ENCODE results near the gene TBC1D14.

The TBC1D14 gene

GRCh38 chr4:7045961-7046921 is 136.6 kb downstream of the TBC1D14 start:
- Histone ChIP-seq H3K4me3 (ENCODE audit: insufficient read depth, low read depth, low read length, poor library complexity, severe bottlenecking) (peak overlapping the region; percentile 19), H3K27ac (ENCODE audit: insufficient read depth, low read length, poor library complexity, severe bottlenecking) (no peak overlapping the region), H3K36me3 (ENCODE audit: control insufficient read depth, insufficient read depth, low read length) (peaks cover 17% of the 10 kb centered on the region), H3K27me3 (replicated peaks; ENCODE audit: control insufficient read depth, insufficient read depth, low read length, poor library complexity, severe bottlenecking) (no peaks in the 10 kb centered on the region), H3K4me1 (ENCODE audit: control insufficient read depth, insufficient read depth, low read length, poor library complexity, severe bottlenecking) (peaks cover 44% of the 10 kb centered on the region), H3K9me3 (ENCODE audit: control insufficient read depth, low read length) (no peaks in the 10 kb centered on the region)
- DNase-seq: no peak

GRCh38 chr4:7046971-7047370 is 137.3 kb downstream of the TBC1D14 start:
- peaks cover 19% of the 10 kb centered on the region for H3K36me3 ChIP-seq (ENCODE audit: control insufficient read depth, insufficient read depth, low read length)
- no peak overlapping the region for H3K27ac ChIP-seq (ENCODE audit: insufficient read depth, low read length, poor library complexity, severe bottlenecking)

GRCh38 chr4:7048642-7049041 is 139.0 kb downstream of the TBC1D14 start:
- peaks cover 23% of the 10 kb centered on the region for H3K36me3 ChIP-seq (ENCODE audit: control insufficient read depth, insufficient read depth, low read length)
- no peaks in the 10 kb centered on the region for H3K27me3 ChIP-seq (replicated peaks; ENCODE audit: control insufficient read depth, insufficient read depth, low read length, poor library complexity, severe bottlenecking)
- H3K4me1 ChIP-seq (ENCODE audit: control insufficient read depth, insufficient read depth, low read length, poor library complexity, severe bottlenecking): peaks cover 46% of the 10 kb centered on the region
- no peak for DNase-seq
- H3K27ac ChIP-seq (ENCODE audit: insufficient read depth, low read length, poor library complexity, severe bottlenecking): no peak overlapping the region
- H3K9me3 ChIP-seq (ENCODE audit: control insufficient read depth, low read length): no peaks in the 10 kb centered on the region
- no peak overlapping the region for H3K4me3 ChIP-seq (ENCODE audit: insufficient read depth, low read depth, low read length, poor library complexity, severe bottlenecking)

More at GRCh38 chr4:7046971-7047370, 137.3 kb downstream of the TBC1D14 start:
- Histone ChIP-seq H3K27me3 (replicated peaks; ENCODE audit: control insufficient read depth, insufficient read depth, low read length, poor library complexity, severe bottlenecking) (no peaks in the 10 kb centered on the region), H3K9me3 (ENCODE audit: control insufficient read depth, low read length) (no peaks in the 10 kb centered on the region), H3K4me1 (ENCODE audit: control insufficient read depth, insufficient read depth, low read length, poor library complexity, severe bottlenecking) (peaks cover 44% of the 10 kb centered on the region), H3K4me3 (ENCODE audit: insufficient read depth, low read depth, low read length, poor library complexity, severe bottlenecking) (no peak overlapping the region)
- DNase-seq: no peak

- DNase-seq: no peak
- Histone ChIP-seq H3K27ac (ENCODE audit: insufficient read depth, low read length, poor library complexity, severe bottlenecking) (no peak overlapping the region), H3K9me3 (ENCODE audit: control insufficient read depth, low read length) (no peaks in the 10 kb centered on the region), H3K4me3 (ENCODE audit: insufficient read depth, low read depth, low read length, poor library complexity, severe bottlenecking) (no peak overlapping the region), H3K4me1 (ENCODE audit: control insufficient read depth, insufficient read depth, low read length, poor library complexity, severe bottlenecking) (peaks cover 46% of the 10 kb centered on the region), H3K36me3 (ENCODE audit: control insufficient read depth, insufficient read depth, low read length) (peaks cover 29% of the 10 kb centered on the region), H3K27me3 (replicated peaks; ENCODE audit: control insufficient read depth, insufficient read depth, low read length, poor library complexity, severe bottlenecking) (no peaks in the 10 kb centered on the region)
Measured at GRCh38 chr4:7049295-7049694, 139.7 kb downstream of the TBC1D14 start.

GRCh38 chr4:7049739-7050138 is 140.1 kb downstream of the TBC1D14 start:
- DNase-seq: no peak
- no peaks in the 10 kb centered on the region for H3K9me3 ChIP-seq (ENCODE audit: control insufficient read depth, low read length)
- H3K4me3 ChIP-seq (ENCODE audit: insufficient read depth, low read depth, low read length, poor library complexity, severe bottlenecking): no peak overlapping the region
- H3K27ac ChIP-seq (ENCODE audit: insufficient read depth, low read length, poor library complexity, severe bottlenecking): no peak overlapping the region
- H3K27me3 ChIP-seq (replicated peaks; ENCODE audit: control insufficient read depth, insufficient read depth, low read length, poor library complexity, severe bottlenecking): no peaks in the 10 kb centered on the region
- H3K36me3 ChIP-seq (ENCODE audit: control insufficient read depth, insufficient read depth, low read length): peaks cover 32% of the 10 kb centered on the region
- H3K4me1 ChIP-seq (ENCODE audit: control insufficient read depth, insufficient read depth, low read length, poor library complexity, severe bottlenecking): peaks cover 41% of the 10 kb centered on the region

GRCh38 chr4:7050481-7051143 is 141.0 kb downstream of the TBC1D14 start:
- Histone ChIP-seq H3K36me3 (ENCODE audit: control insufficient read depth, insufficient read depth, low read length) (peaks cover 37% of the 10 kb centered on the region), H3K4me3 (ENCODE audit: insufficient read depth, low read depth, low read length, poor library complexity, severe bottlenecking) (no peak overlapping the region), H3K27ac (ENCODE audit: insufficient read depth, low read length, poor library complexity, severe bottlenecking) (no peak overlapping the region), H3K9me3 (ENCODE audit: control insufficient read depth, low read length) (no peaks in the 10 kb centered on the region), H3K27me3 (replicated peaks; ENCODE audit: control insufficient read depth, insufficient read depth, low read length, poor library complexity, severe bottlenecking) (no peaks in the 10 kb centered on the region), H3K4me1 (ENCODE audit: control insufficient read depth, insufficient read depth, low read length, poor library complexity, severe bottlenecking) (peaks cover 32% of the 10 kb centered on the region)
- DNase-seq: no peak

- H3K27me3 ChIP-seq (replicated peaks; ENCODE audit: control insufficient read depth, insufficient read depth, low read length, poor library complexity, severe bottlenecking): no peaks in the 10 kb centered on the region
- peaks cover 27% of the 10 kb centered on the region for H3K4me1 ChIP-seq (ENCODE audit: control insufficient read depth, insufficient read depth, low read length, poor library complexity, severe bottlenecking)
- H3K9me3 ChIP-seq (ENCODE audit: control insufficient read depth, low read length): no peaks in the 10 kb centered on the region
- H3K4me3 ChIP-seq (ENCODE audit: insufficient read depth, low read depth, low read length, poor library complexity, severe bottlenecking): no peak overlapping the region
- peaks cover 39% of the 10 kb centered on the region for H3K36me3 ChIP-seq (ENCODE audit: control insufficient read depth, insufficient read depth, low read length)
- DNase-seq: no peak
- no peak overlapping the region for H3K27ac ChIP-seq (ENCODE audit: insufficient read depth, low read length, poor library complexity, severe bottlenecking)
Measured at GRCh38 chr4:7051144-7051495, 141.5 kb downstream of the TBC1D14 start.

- no peak for DNase-seq
- no peaks in the 10 kb centered on the region for H3K9me3 ChIP-seq (ENCODE audit: control insufficient read depth, low read length)
- peaks cover 46% of the 10 kb centered on the region for H3K36me3 ChIP-seq (ENCODE audit: control insufficient read depth, insufficient read depth, low read length)
- no peak overlapping the region for H3K27ac ChIP-seq (ENCODE audit: insufficient read depth, low read length, poor library complexity, severe bottlenecking)
- H3K27me3 ChIP-seq (replicated peaks; ENCODE audit: control insufficient read depth, insufficient read depth, low read length, poor library complexity, severe bottlenecking): no peaks in the 10 kb centered on the region
- H3K4me1 ChIP-seq (ENCODE audit: control insufficient read depth, insufficient read depth, low read length, poor library complexity, severe bottlenecking): peaks cover 19% of the 10 kb centered on the region
- no peak overlapping the region for H3K4me3 ChIP-seq (ENCODE audit: insufficient read depth, low read depth, low read length, poor library complexity, severe bottlenecking)
Measured at GRCh38 chr4:7051905-7052304, 142.3 kb downstream of the TBC1D14 start.

- Histone ChIP-seq H3K9me3 (ENCODE audit: control insufficient read depth, low read length) (no peaks in the 10 kb centered on the region), H3K36me3 (ENCODE audit: control insufficient read depth, insufficient read depth, low read length) (peaks cover 46% of the 10 kb centered on the region), H3K27ac (ENCODE audit: insufficient read depth, low read length, poor library complexity, severe bottlenecking) (no peak overlapping the region), H3K4me3 (ENCODE audit: insufficient read depth, low read depth, low read length, poor library complexity, severe bottlenecking) (no peak overlapping the region), H3K27me3 (replicated peaks; ENCODE audit: control insufficient read depth, insufficient read depth, low read length, poor library complexity, severe bottlenecking) (no peaks in the 10 kb centered on the region), H3K4me1 (ENCODE audit: control insufficient read depth, insufficient read depth, low read length, poor library complexity, severe bottlenecking) (peaks cover 15% of the 10 kb centered on the region)
- no peak for DNase-seq
Measured at GRCh38 chr4:7052313-7052712, 142.7 kb downstream of the TBC1D14 start.

Measured in effector memory CD4-positive, alpha-beta T cell (primary cell).